OCI-LY1 (cell line): ENCODE data around the gene SLC19A2.

Experiments
- H2AFZ ChIP-seq: fragments of 200-600 bp; sonication (generic), shearing (Covaris generic); 2 replicates; pipeline ENCODE4 v1.6.0; 2014; ENCODE audit warnings: antibody characterized with exemption, mild to moderate bottlenecking, low read length
- H3F3A ChIP-seq: fragments of 200-600 bp; sonication (generic), shearing (Covaris generic); 2 replicates; pipeline ENCODE4 v1.6.0; 2014; ENCODE audit warnings: mild to moderate bottlenecking, antibody characterized with exemption, low read length, moderate library complexity; ENCODE audit not compliant: insufficient read depth
- H3K27ac ChIP-seq: fragments of 200-600 bp; sonication (generic); 2 replicates; pipeline ENCODE4 v1.5.1; 2014; ENCODE audit warnings: low read length, mixed run types, mild to moderate bottlenecking, low read depth; ENCODE audit not compliant: poor library complexity, severe bottlenecking
- H3K27me3 ChIP-seq: fragments of 200-600 bp; sonication (generic); 2 replicates; pipeline ENCODE4 v1.6.0; 2014; ENCODE audit warnings: antibody characterized with exemption, mild to moderate bottlenecking, low read length, moderate library complexity; ENCODE audit not compliant: insufficient read depth
- H3K36me3 ChIP-seq: fragments of 200-600 bp; sonication (generic); 2 replicates; pipeline ENCODE4 v1.6.1; 2014; ENCODE audit warnings: mild to moderate bottlenecking, antibody characterized with exemption, low read length, moderate library complexity, mixed read lengths; ENCODE audit not compliant: insufficient read depth
- H3K4me1 ChIP-seq: fragments of 200-600 bp; sonication (generic); 2 replicates; pipeline ENCODE4 v1.5.1; 2014; ENCODE audit warnings: mild to moderate bottlenecking, low read length, moderate library complexity; ENCODE audit not compliant: insufficient read depth, severe bottlenecking
- H3K4me2 ChIP-seq: fragments of 200-600 bp; sonication (generic), shearing (Covaris generic); 2 replicates; pipeline ENCODE4 v1.6.1; 2014; ENCODE audit warnings: low read length
- H3K4me3 ChIP-seq: fragments of 200-600 bp; sonication (generic); 2 replicates; pipeline ENCODE4 v1.5.1; 2014; ENCODE audit warnings: low read length, low read depth, mild to moderate bottlenecking, mixed read lengths; ENCODE audit not compliant: poor library complexity, severe bottlenecking
- H3K79me2 ChIP-seq: fragments of 200-600 bp; shearing (Covaris generic); 2 replicates; pipeline ENCODE4 v1.6.1; 2016; ENCODE audit warnings: mixed run types, low read length, mixed read lengths; ENCODE audit not compliant: insufficient read depth
- H3K9ac ChIP-seq: fragments of 200-600 bp; sonication (generic), shearing (Covaris generic); 2 replicates; pipeline ENCODE4 v1.6.1; 2014; ENCODE audit warnings: mild to moderate bottlenecking, low read length, mixed read lengths
- H3K9me2 ChIP-seq: fragments of 200-600 bp; sonication (generic), shearing (Covaris generic); 2 replicates; pipeline ENCODE4 v1.6.1; 2014; ENCODE audit warnings: low read depth, mild to moderate bottlenecking, low read length, mixed read lengths
- H3K9me3 ChIP-seq: fragments of 200-600 bp; shearing (Covaris generic); 2 replicates; pipeline ENCODE4 v1.6.1; 2014; ENCODE audit warnings: low read length, mixed read lengths
- H4K20me1 ChIP-seq: fragments of 200-600 bp; sonication (generic), shearing (Covaris generic); 2 replicates; pipeline ENCODE4 v1.6.0; 2016; ENCODE audit warnings: mild to moderate bottlenecking, low read length; ENCODE audit not compliant: insufficient read depth
- CTCF ChIP-seq: fragments of 200-600 bp; sonication (generic), shearing (Covaris generic); IDR thresholded peaks from 2 replicates; pipeline ENCODE4 v1.5.1; 2017; ENCODE audit warnings: mild to moderate bottlenecking, antibody characterized with exemption, low read length, moderate library complexity, mixed read lengths
- EZH2 ChIP-seq: fragments of 200-600 bp; sonication (generic), shearing (Covaris generic); IDR thresholded peaks from 2 replicates; pipeline ENCODE4 v1.8.0; 2017; ENCODE audit warnings: borderline replicate concordance, mixed run types, mild to moderate bottlenecking, antibody characterized with exemption, low read length, moderate library complexity, mixed read lengths

SLC19A2 gene

GRCh38 chr1:169466259-169467230 is 19.2 kb downstream of the SLC19A2 start:
- Histone ChIP-seq H3K9me3 (no peaks in the 10 kb centered on the region), H3K79me2 (no peaks in the 10 kb centered on the region), H3K9me2 (no peaks in the 10 kb centered on the region), H3F3A (no peaks in the 10 kb centered on the region), H3K4me2 (no peak overlapping the region), H4K20me1 (no peaks in the 10 kb centered on the region), H2AFZ (no peak overlapping the region), H3K4me1 (no peaks in the 10 kb centered on the region), H3K27ac (no peak overlapping the region), H3K27me3 (no peaks in the 10 kb centered on the region), H3K9ac (no peak overlapping the region), H3K36me3 (no peaks in the 10 kb centered on the region; the same call in 1 of the 2 replicates), H3K4me3 (no peak overlapping the region)
- TF ChIP-seq EZH2 (no peak), CTCF (peak; percentile 50)

GRCh38 chr1:169465281-169465680 is 20.5 kb downstream of the SLC19A2 start:
- no peaks in the 10 kb centered on the region for H3K9me3 ChIP-seq
- H3K36me3 ChIP-seq: no peaks in the 10 kb centered on the region; the same call in 1 of the 2 replicates

GRCh38 chr1:169462385-169462784 is 23.4 kb downstream of the SLC19A2 start:
- no peak overlapping the region for H3K4me3 ChIP-seq
- no peaks in the 10 kb centered on the region for H3K79me2 ChIP-seq
- no peaks in the 10 kb centered on the region for H3F3A ChIP-seq
- H3K4me1 ChIP-seq: no peaks in the 10 kb centered on the region
- no peak for TF ChIP-seq CTCF
- H3K9me3 ChIP-seq: peaks cover 1% of the 10 kb centered on the region
- H3K9ac ChIP-seq: no peak overlapping the region
- no peaks in the 10 kb centered on the region for H4K20me1 ChIP-seq
- H2AFZ ChIP-seq: no peak overlapping the region
- no peak overlapping the region for H3K27ac ChIP-seq
- H3K9me2 ChIP-seq: no peaks in the 10 kb centered on the region
- H3K4me2 ChIP-seq: no peak overlapping the region
- H3K36me3 ChIP-seq: no peaks in the 10 kb centered on the region; the same call in 1 of the 2 replicates
- no peaks in the 10 kb centered on the region for H3K27me3 ChIP-seq

More at GRCh38 chr1:169465281-169465680, 20.5 kb downstream of the SLC19A2 start:
- Histone ChIP-seq H3K4me2 (no peak overlapping the region), H3K9me2 (no peaks in the 10 kb centered on the region), H3K9ac (no peak overlapping the region), H3K27ac (no peak overlapping the region), H3K4me3 (no peak overlapping the region), H3K79me2 (no peaks in the 10 kb centered on the region), H3K4me1 (no peaks in the 10 kb centered on the region), H3K27me3 (no peaks in the 10 kb centered on the region), H2AFZ (no peak overlapping the region), H3F3A (no peaks in the 10 kb centered on the region), H4K20me1 (no peaks in the 10 kb centered on the region)
- TF ChIP-seq EZH2 (no peak), CTCF (no peak)
